ENCODE results near the gene POU2F2. TPM values are rescaled to one million over a fixed set of nuclear protein-coding genes. Genes with fewer than 3 reads are reported as not detected.

POU2F2 gene
- total RNA-seq, 2 donors from 2014 or later = 0.11 to 0.83 TPM

GRCh38 chr19:42111384-42111783 lies 20.9 kb downstream of the POU2F2 start:
- no peak for DNase-seq (ENCODE audit: low spot score)
- TF ChIP-seq CTCF (IDR thresholded peaks at IDR 0.05) = no peak
- no peak overlapping the region for H3K27ac ChIP-seq
- H3K4me3 ChIP-seq = no peak overlapping the region
- peaks cover 0 to 22% of the 10 kb centered on the region in 2 donors for H3K4me1 ChIP-seq
- no peaks in the 10 kb centered on the region for H3K36me3 ChIP-seq
- no peaks in the 10 kb centered on the region for H3K9me3 ChIP-seq
- H3K27me3 ChIP-seq = no peaks in the 10 kb centered on the region

GRCh38 chr19:42110658-42111057 lies 21.6 kb downstream of the POU2F2 start:
- Histone ChIP-seq H3K4me1 (peaks cover 0 to 22% of the 10 kb centered on the region in 2 donors), H3K4me3 (no peak overlapping the region), H3K27me3 (no peaks in the 10 kb centered on the region), H3K9me3 (no peaks in the 10 kb centered on the region), H3K27ac (no peak overlapping the region), H3K36me3 (no peaks in the 10 kb centered on the region)
- TF ChIP-seq CTCF (IDR thresholded peaks at IDR 0.05) = no peak
- DNase-seq (ENCODE audit: low spot score) = no peak

GRCh38 chr19:42109896-42110295 lies 22.4 kb downstream of the POU2F2 start:
- no peak for TF ChIP-seq CTCF (IDR thresholded peaks at IDR 0.05)
- no peak for DNase-seq (ENCODE audit: low spot score)
- peaks cover 0 to 22% of the 10 kb centered on the region in 2 donors for H3K4me1 ChIP-seq
- H3K27ac ChIP-seq = no peak overlapping the region
- no peak overlapping the region for H3K4me3 ChIP-seq
- no peaks in the 10 kb centered on the region for H3K36me3 ChIP-seq
- no peaks in the 10 kb centered on the region for H3K27me3 ChIP-seq
- no peaks in the 10 kb centered on the region for H3K9me3 ChIP-seq

- DNase-seq (ENCODE audit: low spot score) = peak; percentile 81
- H3K27ac ChIP-seq = no peak overlapping the region
- no peaks in the 10 kb centered on the region for H3K36me3 ChIP-seq
- H3K4me1 ChIP-seq = peaks cover 0 to 14% of the 10 kb centered on the region in 2 donors
- H3K9me3 ChIP-seq = no peaks in the 10 kb centered on the region
- no peak overlapping the region for H3K4me3 ChIP-seq
- TF ChIP-seq CTCF (IDR thresholded peaks at IDR 0.05) = peak; percentile 58 to 92
- H3K27me3 ChIP-seq = no peaks in the 10 kb centered on the region
Observed at GRCh38 chr19:42108527-42109389, 23.5 kb downstream of the POU2F2 start.

GRCh38 chr19:42105368-42105767 lies 26.9 kb downstream of the POU2F2 start:
- no peak for TF ChIP-seq CTCF (IDR thresholded peaks at IDR 0.05)
- Histone ChIP-seq H3K36me3 (no peaks in the 10 kb centered on the region), H3K27me3 (no peaks in the 10 kb centered on the region), H3K9me3 (no peaks in the 10 kb centered on the region), H3K27ac (no peak overlapping the region), H3K4me1 (peaks cover 0 to 8% of the 10 kb centered on the region in 2 donors), H3K4me3 (no peak overlapping the region)
- DNase-seq (ENCODE audit: low spot score) = no peak

Measured in right atrium auricular region (tissue), 2 donors.